ENCODE measurements around the gene ZNF674.

GRCh38 chrX:46485897-46486296, 59.3 kb downstream of the ZNF674 start:
- no peak for TF ChIP-seq POLR3A (IDR thresholded peaks at IDR 0.05; ENCODE audit: borderline replicate concordance, extremely low read depth, insufficient read depth, insufficient read length)
- TF ChIP-seq ZNF175 (CRISPR knock-in tag; IDR thresholded peaks at IDR 0.05; ENCODE audit: low read depth): no peak
- TF ChIP-seq CTCF (IDR thresholded peaks at IDR 0.05 in 2 of 3, conservative IDR thresholded peaks at IDR 0.05 in 1 of 3; ENCODE audit: insufficient read depth in 2 of 3, low read depth in 1 of 3, low read length in 3 of 3): no peak
- TF ChIP-seq ZNF398 (CRISPR knock-in tag; IDR thresholded peaks at IDR 0.05): no peak
- TF ChIP-seq TARDBP (IDR thresholded peaks at IDR 0.05): no peak
- TF ChIP-seq IRF9 (tag; IDR thresholded peaks at IDR 0.05): no peak
- TF ChIP-seq ZHX1 (conservative IDR thresholded peaks at IDR 0.05; ENCODE audit: low read length): no peak
- TF ChIP-seq POLR2A (conservative IDR thresholded peaks at IDR 0.05): no peak

Data from K562 (cell line).